GM21825 (cell line): ENCODE measurements around the gene POLA2.
"Not testable (repeated sequence)": the region's sequence is repeated elsewhere in the genome, so short reads cannot be mapped to it uniquely, and the experiment has no call there.

Source experiments
- ATAC-seq: cut with Tn5 transposase; IDR thresholded peaks from one replicate; pipeline ENCODE4 v1.9.1; 2021; ENCODE audit warnings: mild to moderate bottlenecking, moderate library complexity; ENCODE audit not compliant: unreplicated experiment

The POLA2 gene

GRCh38 chr11:65329944-65330403 lies 68.2 kb downstream of the POLA2 start:
- no peak for ATAC-seq

- no peak for ATAC-seq
Observed at GRCh38 chr11:65330544-65330943, 68.8 kb downstream of the POLA2 start.

GRCh38 chr11:65332591-65332990 lies 70.8 kb downstream of the POLA2 start:
- ATAC-seq = not testable (repeated sequence)

- ATAC-seq = no peak
Observed at GRCh38 chr11:65334696-65335295, 73.0 kb downstream of the POLA2 start.

- no peak for ATAC-seq
Observed at GRCh38 chr11:65338676-65339075, 76.9 kb downstream of the POLA2 start.

- ATAC-seq = no peak
Observed at GRCh38 chr11:65340226-65340625, 78.5 kb downstream of the POLA2 start.

GRCh38 chr11:65341856-65342255 lies 80.1 kb downstream of the POLA2 start:
- ATAC-seq = no peak
